NCI-H748 (cell line): ENCODE measurements around the gene LGALS16.
A peak's percentile ranks its signal among the peaks of the same experiment; 100 is the strongest.
"Not testable (repeated sequence)": the region's sequence is repeated elsewhere in the genome, so short reads cannot be mapped to it uniquely, and the experiment has no call there.

Source experiments
- DNase-seq: peaks from one replicate; lab custom pipeline; 2025; ENCODE audit not compliant: unreplicated experiment; lab: John Stamatoyannopoulos, UW

LGALS16 gene

DNA sequence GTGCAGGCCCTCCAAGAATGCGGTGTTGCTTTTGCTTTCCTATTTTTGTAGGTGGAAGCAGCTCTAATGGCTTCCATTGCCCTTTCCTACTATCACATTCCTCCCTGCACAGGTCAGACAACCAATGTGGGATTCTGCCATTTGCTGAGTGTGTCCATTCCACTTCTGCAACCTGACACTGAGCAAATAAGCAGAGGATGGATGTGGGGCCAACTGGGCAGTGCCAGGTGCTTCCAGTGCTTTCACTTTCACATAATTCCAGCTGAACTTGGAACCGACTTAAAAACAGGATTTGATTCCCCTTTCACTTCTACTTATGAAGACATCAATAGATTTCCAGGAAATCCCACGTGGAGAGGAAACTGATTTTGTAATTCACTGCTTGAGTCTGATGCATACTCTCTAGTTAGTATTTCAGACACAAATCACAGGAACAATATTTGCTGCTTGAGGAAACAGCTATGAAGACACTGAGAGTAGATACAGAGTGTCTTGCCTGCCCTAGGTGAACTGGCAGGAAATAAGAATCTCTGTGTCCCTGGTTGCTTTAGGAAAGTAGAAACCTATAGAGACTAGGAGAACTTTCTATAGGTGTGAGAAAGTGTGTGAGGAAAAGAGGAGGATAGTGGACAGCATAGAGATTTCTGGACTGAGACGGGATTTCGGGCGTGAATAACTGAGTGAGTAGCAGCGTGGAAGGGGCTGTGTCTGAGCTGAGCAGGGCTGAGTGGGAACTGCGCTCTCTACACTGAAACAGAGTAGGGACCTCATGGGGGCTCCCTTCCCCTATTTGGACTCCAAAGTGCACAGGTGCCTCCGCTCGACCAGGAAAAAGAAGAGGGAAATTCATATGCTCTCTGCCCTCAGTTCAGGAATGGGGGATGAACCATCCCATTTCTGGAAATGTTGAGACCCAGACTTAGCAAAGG, 22.5 kb downstream of the LGALS16 start:
- peak; percentile 92 for DNase-seq

- DNase-seq: no peak
Observed at GRCh38 chr19:39679056-39679790, 23.5 kb downstream of the LGALS16 start.

DNA sequence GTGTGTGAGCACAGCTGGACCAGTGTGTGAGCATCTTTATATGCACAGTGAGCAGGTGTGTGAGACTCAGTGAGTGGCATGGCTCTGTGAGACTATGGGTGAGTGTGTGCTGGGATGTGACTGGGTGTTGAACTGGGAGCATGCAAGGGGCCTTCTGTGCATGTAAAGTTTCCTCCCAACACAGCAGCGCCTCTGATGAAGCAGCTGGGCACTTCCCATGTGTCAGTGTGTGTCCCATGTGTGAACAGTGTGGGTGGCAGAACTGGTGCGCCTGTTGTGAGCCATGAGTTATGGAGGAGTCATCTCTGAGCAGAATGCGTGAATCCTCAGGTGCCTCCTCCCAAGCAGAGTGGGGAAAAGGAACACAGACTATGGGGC, 24.1 kb downstream of the LGALS16 start:
- DNase-seq: no peak

DNA sequence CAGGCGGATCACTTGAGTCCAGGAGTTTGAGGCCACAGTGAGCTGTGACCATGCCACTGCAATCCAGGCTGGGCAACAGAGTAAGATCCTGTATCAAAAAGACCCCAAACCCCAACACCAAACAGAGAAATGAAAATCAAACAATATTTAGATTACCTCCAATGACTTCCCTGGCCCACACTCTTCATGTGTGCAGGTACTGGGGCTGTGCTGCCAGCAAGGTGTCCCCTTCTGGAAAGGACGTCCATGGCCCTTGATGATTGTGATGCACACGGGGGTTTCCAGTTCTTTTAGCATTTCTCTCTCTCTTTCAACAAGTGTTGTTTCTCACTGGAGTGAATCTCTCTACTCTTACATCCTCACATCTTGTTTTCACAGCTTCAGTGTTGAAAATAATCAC, 24.9 kb downstream of the LGALS16 start:
- no peak for DNase-seq

- no peak for DNase-seq
Observed at GRCh38 chr19:39681416-39681815, 25.7 kb downstream of the LGALS16 start.

GRCh38 chr19:39684267-39684666, 28.6 kb downstream of the LGALS16 start:
- no peak for DNase-seq

- DNase-seq: no peak
Observed at GRCh38 chr19:39686739-39687138, 31.0 kb downstream of the LGALS16 start.

DNA sequence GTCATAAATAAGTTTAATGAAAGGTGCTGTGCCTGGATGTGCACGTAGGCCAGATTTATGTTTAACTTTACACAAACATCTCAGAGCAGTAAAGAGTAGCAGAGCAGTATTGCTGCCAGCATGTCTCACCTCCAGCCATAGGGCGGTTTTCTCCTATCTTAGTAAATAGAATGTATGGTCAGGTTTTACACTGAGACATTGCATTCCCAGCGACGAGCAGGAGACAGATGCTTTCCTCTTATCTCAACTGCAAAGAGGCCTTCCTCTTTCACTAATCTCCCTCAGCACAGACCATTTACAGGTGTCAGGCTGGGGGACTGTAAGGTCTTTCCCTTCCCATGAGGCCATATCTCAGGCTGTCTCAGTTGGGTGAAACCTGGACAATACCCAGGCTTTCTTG, 32.9 kb downstream of the LGALS16 start:
- DNase-seq: not testable (repeated sequence)

GRCh38 chr19:39692166-39692565, 36.5 kb downstream of the LGALS16 start:
- no peak for DNase-seq

- DNase-seq: no peak
Observed at GRCh38 chr19:39692822-39693221, 37.1 kb downstream of the LGALS16 start.

GRCh38 chr19:39695759-39696158, 40.0 kb downstream of the LGALS16 start:
- DNase-seq: no peak

DNA sequence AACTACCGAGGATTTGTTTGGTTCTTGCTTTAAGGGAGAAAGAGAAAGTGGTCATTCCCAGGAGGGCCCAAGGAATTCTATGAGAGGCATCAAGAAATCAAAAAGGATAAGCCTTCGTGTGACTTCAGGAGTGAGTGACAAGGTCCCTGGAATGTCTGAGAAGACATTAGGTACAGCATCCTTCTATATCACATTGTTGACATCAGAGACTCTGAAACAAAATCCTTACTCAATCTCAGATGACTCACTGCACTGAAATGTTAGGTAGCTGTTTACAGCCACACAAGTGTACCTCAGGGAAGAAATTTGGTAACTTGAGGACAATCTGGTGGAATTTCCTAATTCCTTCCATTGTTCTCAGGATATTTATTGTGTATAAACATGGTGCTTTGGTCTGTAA, 40.7 kb downstream of the LGALS16 start:
- no peak for DNase-seq

DNA sequence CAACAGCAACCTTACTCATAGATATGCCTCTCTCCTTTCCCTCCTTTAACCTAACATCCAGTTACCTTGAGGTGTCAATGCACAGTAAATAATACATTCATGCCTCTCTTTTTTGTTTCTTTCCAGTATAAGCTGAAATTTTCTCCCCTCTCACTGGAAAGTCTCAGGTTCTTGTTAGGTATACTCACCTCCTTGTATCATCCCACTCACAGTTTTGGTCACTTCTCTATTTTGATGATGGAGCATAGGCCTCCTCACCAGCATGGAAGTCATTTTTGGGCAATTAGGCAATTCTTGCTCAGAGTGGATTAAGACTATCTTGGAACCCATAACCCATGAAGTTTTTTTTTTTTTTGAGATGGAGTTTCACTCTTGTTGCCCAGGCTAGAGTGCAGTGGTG, 42.8 kb downstream of the LGALS16 start:
- no peak for DNase-seq

DNA sequence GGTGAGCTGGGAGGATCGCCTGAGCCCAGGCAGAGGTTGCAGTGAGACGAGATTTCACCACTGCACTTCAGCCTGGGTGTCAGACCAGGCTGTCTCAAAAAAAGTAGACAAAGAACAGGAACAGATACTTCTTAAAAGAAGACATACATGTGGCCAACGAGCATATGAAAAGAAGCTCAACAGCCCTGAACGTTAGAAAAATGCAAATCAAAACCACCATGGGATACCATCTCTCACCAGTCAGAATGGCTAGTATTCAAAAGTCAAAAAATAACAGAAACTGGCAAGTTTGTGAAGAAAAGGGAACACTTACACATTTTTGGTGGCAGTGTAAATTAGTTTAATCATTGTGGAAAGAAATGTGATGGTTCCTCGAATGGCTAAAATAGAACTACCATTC, 45.6 kb downstream of the LGALS16 start:
- no peak for DNase-seq

GRCh38 chr19:39704181-39705044, 48.7 kb downstream of the LGALS16 start, which contains the start of gene LGALS14:
Gene LGALS14, plus strand, starts transcription at chr19:39704481. Its CDS starts 48 bp downstream, at chr19:39704529.
- DNase-seq: peak; percentile 88

DNA sequence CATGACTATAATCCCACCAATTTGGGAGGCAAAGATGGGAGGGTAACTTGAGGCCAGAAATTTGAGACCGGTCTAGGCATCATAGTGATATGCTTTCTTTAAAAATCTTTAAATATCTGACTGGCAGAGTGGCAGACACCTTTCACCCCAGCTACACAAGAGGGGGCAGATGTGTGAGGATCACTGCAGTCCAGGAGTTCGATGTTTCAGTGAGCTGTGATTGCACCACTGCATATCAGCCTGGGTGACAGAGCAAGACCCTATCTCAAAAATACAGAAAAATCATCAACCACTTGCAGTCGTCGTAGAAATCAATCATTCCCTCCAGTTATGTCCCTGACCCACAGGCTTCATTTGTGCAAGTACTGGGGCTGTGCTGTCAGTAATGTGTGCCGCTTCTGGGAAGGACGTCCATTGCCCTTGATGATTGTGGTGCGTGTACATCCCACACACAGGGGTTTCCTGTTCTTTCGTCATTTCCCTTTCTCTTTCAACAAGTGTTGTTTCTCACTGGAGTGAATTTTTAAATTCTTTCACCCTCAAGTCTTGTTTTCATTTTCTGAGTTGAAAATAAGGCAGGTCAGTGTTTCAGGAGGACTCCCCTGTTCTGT, 50.0 kb downstream of the LGALS16 start:
- DNase-seq: no peak

- no peak for DNase-seq
Observed at GRCh38 chr19:39708594-39708993, 52.9 kb downstream of the LGALS16 start.

DNA sequence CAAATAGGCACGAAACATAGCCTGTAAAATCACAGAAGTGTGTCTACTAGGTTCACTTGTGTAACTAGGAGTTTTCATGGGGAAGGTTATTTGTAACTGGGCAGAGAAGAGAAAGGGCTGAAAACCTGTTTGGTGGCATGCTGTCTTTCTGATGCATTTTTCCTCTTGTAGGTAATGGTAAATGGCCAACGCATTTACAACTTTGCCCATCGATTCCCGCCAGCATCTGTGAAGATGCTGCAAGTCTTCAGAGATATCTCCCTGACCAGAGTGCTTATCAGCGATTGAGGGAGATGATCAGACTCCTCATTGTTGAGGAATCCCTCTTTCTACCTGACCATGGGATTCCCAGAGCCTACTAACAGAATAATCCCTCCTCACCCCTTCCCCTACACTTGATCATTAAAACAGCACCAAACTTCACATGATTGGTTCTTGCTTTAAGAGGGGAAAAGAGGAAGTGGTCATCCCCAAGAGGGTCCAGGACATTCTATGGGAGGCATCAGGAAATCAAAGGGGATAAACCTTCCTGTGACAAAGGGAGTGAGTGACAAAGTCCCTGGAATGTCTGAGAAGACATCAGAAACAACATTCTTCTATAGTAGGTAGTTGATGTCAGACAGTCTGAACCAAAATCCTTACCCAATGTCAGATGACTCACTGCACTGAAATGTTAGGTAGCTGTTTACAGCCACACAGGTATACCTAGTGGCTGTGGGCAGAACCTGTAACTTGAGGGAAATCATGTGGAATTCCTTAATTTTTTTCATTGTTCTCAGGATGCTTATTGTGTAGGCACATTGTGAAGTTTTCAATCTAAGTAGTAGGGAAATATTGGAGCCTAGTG, 53.5 kb downstream of the LGALS16 start:
- DNase-seq: no peak
